Naive thymus-derived CD8-positive, alpha-beta T cell (primary cell): ENCODE measurements around the gene SAPCD2. TPM values are rescaled to one million over a fixed set of nuclear protein-coding genes. Genes with fewer than 3 reads are reported as not detected.
A peak's percentile ranks its signal among the peaks of the same experiment; 100 is the strongest.

ENCODE experiments used
- ATAC-seq, 2 donors: fragments of 150-1000 bp; cut with Tn5 transposase in 1 of 2; sonication (Bioruptor Pico), chemical (Tn5 transposase) in 1 of 2; 1 replicate in 1 of 2; 2 replicates in 1 of 2; pipeline ENCODE4 v1.10.0; 2021; ENCODE audit warnings: mild to moderate bottlenecking in 2 of 2, moderate library complexity in 2 of 2
- POLR2A ChIA-PET: fragments of 350-600 bp; sonication (Branson Sonifier 250); formaldehyde crosslinking; loops from one replicate; lab custom pipeline; 2021; ENCODE audit warnings: antibody characterized with exemption; lab: Charles Lee
- DNase-seq, 10 donors: peaks; one replicate each; pipeline versions ENCODE4 v3.0.0 to v3.0.0-alpha.2; 2020 to 2022
- H3K27ac Mint-ChIP-seq, 10 donors: one replicate each; pipeline ENCODE4 v1.8.0; 2020 to 2022; ENCODE audit warnings: mild to moderate bottlenecking in 10 of 10, mixed read lengths in 10 of 10, moderate library complexity in 4 of 10, inconsistent platforms in 1 of 10
- H3K27me3 Mint-ChIP-seq, 5 donors: one replicate each; pipeline ENCODE4 v1.8.0; 2021 to 2022; ENCODE audit warnings: mixed read lengths in 5 of 5
- H3K36me3 Mint-ChIP-seq, 3 donors: one replicate each; pipeline ENCODE4 v1.8.0; 2020 to 2022; ENCODE audit warnings: mixed read lengths in 3 of 3, mild to moderate bottlenecking in 2 of 3, inconsistent platforms in 1 of 3
- H3K4me1 Mint-ChIP-seq, 4 donors: one replicate each; pipeline ENCODE4 v1.8.0; 2021 to 2022; ENCODE audit warnings: mixed read lengths in 4 of 4
- H3K4me3 Mint-ChIP-seq, 10 donors: one replicate each; pipeline ENCODE4 v1.8.0; 2020 to 2022; ENCODE audit warnings: mild to moderate bottlenecking in 10 of 10, mixed read lengths in 10 of 10, moderate library complexity in 6 of 10, inconsistent platforms in 1 of 10
- H3K9me3 Mint-ChIP-seq, 9 donors: one replicate each; pipeline ENCODE4 v1.8.0; 2020 to 2022; ENCODE audit warnings: mixed read lengths in 9 of 9, mild to moderate bottlenecking in 3 of 9, inconsistent platforms in 1 of 9, moderate library complexity in 1 of 9
- polyA plus RNA-seq, 3 donors: library from polyadenylated mRNA; unstranded; fragments of 300-500 nt; fragmentation: Illumina TruSeq; gene quantifications; one replicate each; pipeline ENCODE4 v1.2.3, GENCODE V29; 2021
- total RNA-seq, 8 experiments: library from RNA in 2 of 8; stranded (reverse) in 2 of 8; gene quantifications; one replicate each; pipeline ENCODE4 v1.2.3 and lab custom pipeline; 2021 to 2026

Gene SAPCD2
- total and polyA plus RNA-seq, 5 experiments from 2014 or later, result 0.23 to 0.44 (median 0.27) TPM; not detected in 1

GRCh38 chr9:137057545-137057944 is 12.8 kb downstream of the SAPCD2 start:
- Mint-ChIP-seq H3K27ac (no peak overlapping the region), H3K27me3 (peaks cover 0 to 4% (median 0%) of the 10 kb centered on the region in 5 donors)

DNA sequence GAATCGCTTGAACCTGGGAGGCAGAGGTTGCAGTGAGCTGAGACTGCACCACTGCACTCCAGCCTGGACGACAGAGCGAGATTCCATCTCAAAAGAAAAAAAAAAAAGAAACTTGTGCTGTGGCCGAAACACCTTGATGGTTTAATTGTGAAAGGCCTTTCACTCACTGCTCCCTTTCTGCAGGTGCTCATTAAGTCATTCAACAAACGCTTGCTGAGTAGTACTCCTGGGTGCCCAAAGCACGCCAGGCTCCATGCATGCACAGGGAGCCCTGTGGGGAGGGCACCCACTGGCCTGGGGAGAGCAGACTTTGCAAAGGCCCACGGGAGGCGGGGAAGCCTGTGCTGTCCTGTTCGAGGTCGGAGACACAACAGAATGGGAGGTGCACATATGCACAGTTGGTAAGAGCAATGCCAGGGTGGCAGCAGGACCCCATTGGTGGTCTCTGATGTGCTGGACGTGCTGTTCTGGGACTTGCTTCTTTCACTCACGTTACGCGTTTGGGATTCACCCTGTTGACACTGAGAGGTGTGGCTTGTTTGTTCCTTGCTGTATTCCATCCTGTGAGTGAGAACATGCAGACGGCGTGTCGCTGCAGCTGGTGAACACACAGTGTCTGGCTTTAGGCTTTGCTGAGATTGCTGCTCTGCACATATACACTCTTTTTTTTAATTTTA is 13.5 kb downstream of the SAPCD2 start:
- no peak for ATAC-seq
- Mint-ChIP-seq H3K27me3 (peaks cover 0 to 10% (median 0%) of the 10 kb centered on the region in 5 donors), H3K9me3 (no peaks in the 10 kb centered on the region), H3K36me3 (no peaks in the 10 kb centered on the region), H3K4me1 (no peaks in the 10 kb centered on the region), H3K4me3 (peak overlapping the region in 2 of 10 donors; percentile 2 to 30), H3K27ac (no peak overlapping the region)
- POLR2A ChIA-PET, result no interaction called here
- no peak for DNase-seq

More at GRCh38 chr9:137057545-137057944, 12.8 kb downstream of the SAPCD2 start:
- POLR2A ChIA-PET, result no interaction called here
- no peak overlapping the region for H3K4me3 Mint-ChIP-seq
- H3K4me1 Mint-ChIP-seq, result no peaks in the 10 kb centered on the region
- DNase-seq (no peak), ATAC-seq (no peak)
- no peaks in the 10 kb centered on the region for H3K36me3 Mint-ChIP-seq
- H3K9me3 Mint-ChIP-seq, result no peaks in the 10 kb centered on the region

DNA sequence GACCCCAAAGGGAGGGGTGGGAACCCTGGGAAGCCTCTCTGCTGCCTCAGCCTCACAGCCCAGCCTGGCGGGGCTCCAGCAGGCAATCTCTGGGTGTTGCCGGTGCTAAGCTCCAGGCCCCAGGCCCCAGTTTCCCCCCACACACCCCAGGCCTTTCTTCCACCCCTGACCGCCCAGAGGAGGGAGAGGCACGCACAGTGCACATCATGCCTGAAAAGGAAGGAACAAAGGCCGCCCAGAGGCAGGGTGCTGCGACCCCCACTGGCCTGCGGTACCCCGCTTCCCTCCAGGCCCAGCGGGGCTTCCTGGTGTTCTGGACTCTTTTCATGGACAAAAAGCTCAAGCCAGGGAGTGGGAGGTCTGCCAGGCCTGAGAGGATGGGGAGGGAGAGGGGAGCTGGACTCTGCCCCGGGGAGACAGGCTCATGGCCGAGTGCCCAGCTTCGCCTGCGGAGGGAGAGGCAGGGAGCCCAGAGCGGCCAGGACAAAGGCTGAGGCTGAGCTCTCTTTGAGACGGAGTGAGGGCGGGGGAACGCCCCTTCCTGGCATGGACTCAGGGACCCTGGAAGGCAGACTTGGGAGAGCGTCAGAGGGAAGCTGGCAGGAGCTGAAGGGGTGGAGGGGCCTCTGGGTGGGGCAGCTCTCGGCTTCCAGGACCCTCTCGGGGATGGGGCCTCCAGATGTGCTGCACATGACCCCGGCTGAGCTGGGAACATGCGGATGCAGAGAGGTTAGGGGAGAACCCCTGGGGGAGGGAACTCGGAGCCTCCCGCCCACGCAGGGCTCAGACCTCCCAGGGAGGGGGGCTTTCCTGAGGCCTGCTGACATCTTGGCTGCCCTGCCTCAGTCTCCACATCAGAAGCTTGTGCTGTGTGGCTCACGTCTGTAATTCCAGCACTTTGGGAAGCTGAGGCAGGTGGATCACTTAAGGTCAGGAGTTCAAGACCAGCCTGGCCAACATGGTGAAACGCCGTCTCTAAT is 14.7 kb downstream of the SAPCD2 start:
- no peaks in the 10 kb centered on the region for H3K4me1 Mint-ChIP-seq
- no peak overlapping the region for H3K4me3 Mint-ChIP-seq
- no peaks in the 10 kb centered on the region for H3K9me3 Mint-ChIP-seq
- H3K27ac Mint-ChIP-seq, result no peak overlapping the region
- no peaks in the 10 kb centered on the region for H3K36me3 Mint-ChIP-seq
- POLR2A ChIA-PET, result interaction anchor here (0.8 kb wide), 1 partner anchor 96 kb away, joined by 3 read pairs; no protein-coding TSS in a partner anchor
- H3K27me3 Mint-ChIP-seq, result peaks cover 0 to 16% (median under 1%) of the 10 kb centered on the region in 5 donors
- ATAC-seq (no peak), DNase-seq (no peak)

- H3K27ac Mint-ChIP-seq, result no peak overlapping the region
- POLR2A ChIA-PET, result interaction anchor here (0.8 kb wide), 1 partner anchor 95 kb away, joined by 3 read pairs; no protein-coding TSS in a partner anchor
- H3K4me3 Mint-ChIP-seq, result peak overlapping the region in 1 of 10 donors; percentile 33
- H3K4me1 Mint-ChIP-seq, result no peaks in the 10 kb centered on the region
- H3K9me3 Mint-ChIP-seq, result no peaks in the 10 kb centered on the region
- no peak for ATAC-seq
- no peaks in the 10 kb centered on the region for H3K36me3 Mint-ChIP-seq
- peaks cover 0 to 23% (median 7%) of the 10 kb centered on the region in 5 donors for H3K27me3 Mint-ChIP-seq
- DNase-seq, result no peak
These were observed 15.4 kb downstream of the SAPCD2 start for GRCh38 chr9:137054932-137055384.

DNA sequence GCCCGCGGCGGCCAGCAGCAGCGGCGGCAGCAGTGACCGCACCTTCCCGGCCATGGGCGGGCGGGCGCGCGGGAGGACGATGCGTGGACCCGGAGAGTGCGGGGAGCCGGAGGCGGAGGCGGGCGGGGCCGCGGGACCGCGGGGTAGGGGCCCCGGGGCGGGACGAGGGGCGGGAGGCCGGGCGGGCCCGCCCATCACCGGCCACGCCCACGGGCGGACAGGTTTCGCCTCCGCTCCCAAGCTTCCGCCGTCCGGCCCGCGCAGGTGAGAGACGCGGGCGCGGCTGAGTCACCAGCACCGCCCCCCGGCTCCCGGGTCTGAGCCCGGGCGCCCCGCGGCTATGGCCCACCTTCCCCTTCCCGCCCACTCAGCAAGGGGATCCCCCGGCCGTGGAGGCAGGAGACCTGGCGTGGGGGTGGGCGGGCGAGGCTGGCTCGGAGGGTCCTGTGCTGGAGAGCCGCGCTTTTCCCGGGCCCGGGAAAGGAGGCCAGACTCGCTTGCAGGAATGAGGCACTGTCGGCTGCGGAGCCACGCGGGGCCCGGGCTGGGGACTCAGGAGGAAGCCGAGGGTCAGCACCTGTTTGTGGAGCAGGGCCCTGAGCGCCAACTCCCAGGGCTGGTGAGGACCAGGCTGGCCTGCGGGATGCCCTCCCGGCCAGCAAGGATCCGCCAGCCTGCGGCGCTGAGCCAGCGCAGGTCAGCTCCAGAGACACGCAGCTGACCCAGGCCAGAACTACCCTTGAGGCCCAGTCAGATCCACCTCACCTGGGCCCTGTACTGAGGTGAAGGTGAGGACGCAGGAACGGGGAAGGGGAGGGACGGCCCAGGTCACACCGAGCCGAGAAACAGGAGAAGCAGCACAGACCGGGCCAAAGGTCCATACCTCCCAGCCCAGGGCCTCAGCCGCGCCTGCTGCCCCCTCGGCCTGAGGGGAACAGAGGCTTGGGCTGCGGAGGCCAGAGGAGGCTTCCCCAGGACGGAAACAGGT is 16.1 kb downstream of the SAPCD2 start, which contains the start of gene ENTPD2:
TSS of gene ENTPD2 (minus strand) at position 118 of the 988 bp plus-strand sequence. CDS start at position 54, 64 bp downstream.
- Mint-ChIP-seq H3K27ac (no peak within 1 kb of the TSS), H3K27me3 (peaks cover 3 to 29% (median 13%) of the 10 kb centered on the region in 5 donors), H3K9me3 (no peaks in the 10 kb centered on the region), H3K4me1 (peaks cover 0 to 6% (median under 1%) of the 10 kb centered on the region in 4 donors), H3K4me3 (peak within 1 kb of the TSS in 3 of 10 donors; percentile 19 to 47 (median 31)), H3K36me3 (peaks cover 0 to 3% (median 0%) of the 10 kb centered on the region in 3 donors)
- DNase-seq (no peak), ATAC-seq (peak; percentile 59 to 65)
- POLR2A ChIA-PET, result interaction anchor here (0.8 kb wide), 1 partner anchor 94 kb away, joined by 3 read pairs; no protein-coding TSS in a partner anchor

GRCh38 chr9:137052998-137053943 is 17.1 kb downstream of the SAPCD2 start:
- Mint-ChIP-seq H3K27me3 (peaks cover 3 to 31% (median 13%) of the 10 kb centered on the region in 5 donors), H3K27ac (no peak overlapping the region), H3K36me3 (peaks cover 0 to 3% (median 0%) of the 10 kb centered on the region in 3 donors), H3K4me3 (peak overlapping the region in 3 of 10 donors; percentile 19 to 47 (median 31)), H3K4me1 (peaks cover 0 to 6% (median under 1%) of the 10 kb centered on the region in 4 donors), H3K9me3 (no peaks in the 10 kb centered on the region)
- ATAC-seq, result peak; percentile 46 to 56
- POLR2A ChIA-PET, result interaction anchor here (0.7 to 1.2 kb wide), 2 partner anchors 17 to 356 kb away, joined by 3 to 4 read pairs; partner anchors contain the start of gene SAPCD2
- DNase-seq, result no peak

- Mint-ChIP-seq H3K27ac (no peak overlapping the region), H3K4me3 (no peak overlapping the region), H3K9me3 (no peaks in the 10 kb centered on the region), H3K4me1 (peaks cover 0 to 8% (median under 1%) of the 10 kb centered on the region in 4 donors), H3K27me3 (peaks cover 3 to 40% (median 17%) of the 10 kb centered on the region in 5 donors), H3K36me3 (peaks cover 0 to 3% (median 0%) of the 10 kb centered on the region in 3 donors)
- DNase-seq (no peak), ATAC-seq (no peak)
- POLR2A ChIA-PET, result interaction anchor here (0.7 to 1.2 kb wide), 2 partner anchors 18 to 355 kb away, joined by 3 to 4 read pairs; partner anchors contain the start of gene SAPCD2
These were observed 18.1 kb downstream of the SAPCD2 start for GRCh38 chr9:137052293-137052692.

DNA sequence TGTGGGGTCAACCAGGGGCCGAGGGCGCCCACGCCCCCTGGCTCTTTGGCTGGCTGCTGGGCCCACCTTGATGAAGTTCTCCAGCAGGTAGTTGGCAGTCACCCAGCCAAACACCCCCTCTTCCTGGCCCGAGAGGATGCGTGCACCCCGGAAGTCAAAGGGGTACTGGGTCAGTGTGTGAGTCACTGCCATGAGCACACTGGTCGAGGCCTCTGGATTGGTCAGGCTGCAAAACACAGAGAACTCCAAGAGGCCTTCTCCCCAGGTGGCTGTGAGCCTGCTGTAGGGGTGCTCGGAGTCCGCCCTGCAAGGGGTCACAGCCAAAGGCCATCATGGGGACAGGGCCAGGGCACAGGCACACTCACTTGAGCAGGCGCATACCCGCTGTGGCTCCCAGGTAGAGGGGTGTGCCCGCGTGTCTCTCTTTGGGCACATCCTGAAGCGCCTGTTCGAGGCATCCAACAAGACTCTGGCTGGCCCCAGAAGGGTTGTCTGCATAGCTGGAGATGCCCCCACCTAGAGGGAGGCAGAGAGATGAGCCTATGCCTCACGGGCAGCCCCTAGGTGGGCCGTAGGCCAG is 19.1 kb downstream of the SAPCD2 start:
- POLR2A ChIA-PET, result no interaction called here
- no peaks in the 10 kb centered on the region for H3K9me3 Mint-ChIP-seq
- H3K4me3 Mint-ChIP-seq, result no peak overlapping the region
- peaks cover 3 to 49% (median 20%) of the 10 kb centered on the region in 5 donors for H3K27me3 Mint-ChIP-seq
- DNase-seq (no peak), ATAC-seq (no peak)
- H3K36me3 Mint-ChIP-seq, result peaks cover 0 to 5% (median 0%) of the 10 kb centered on the region in 3 donors
- H3K4me1 Mint-ChIP-seq, result peaks cover 2 to 8% (median 4%) of the 10 kb centered on the region in 4 donors
- no peak overlapping the region for H3K27ac Mint-ChIP-seq

DNA sequence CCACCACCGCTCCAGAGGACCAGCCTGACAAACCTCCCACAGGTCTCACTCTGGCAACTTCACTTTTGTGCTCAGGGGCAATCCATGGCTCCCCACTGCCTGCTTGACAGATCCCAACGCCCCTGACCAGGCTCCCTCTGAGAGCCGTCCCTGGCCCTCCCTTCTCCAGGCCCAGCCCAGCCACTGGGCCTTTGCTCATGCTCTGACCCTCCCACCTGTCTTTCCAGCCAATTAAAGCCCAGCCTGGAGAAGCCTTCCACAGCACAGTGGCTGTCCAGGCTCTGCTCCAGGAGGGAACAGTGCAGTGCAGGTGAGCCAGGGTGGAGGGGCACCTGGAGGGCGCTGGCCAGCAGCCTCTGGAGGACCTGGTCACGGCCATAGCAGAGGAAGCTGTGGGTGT is 19.8 kb downstream of the SAPCD2 start:
- POLR2A ChIA-PET, result no interaction called here
- ATAC-seq, result no peak
- peaks cover 0 to 5% (median 0%) of the 10 kb centered on the region in 3 donors for H3K36me3 Mint-ChIP-seq

More for the DNA sequence above, 19.8 kb downstream of the SAPCD2 start:
- peak in 1 of 10 donors; percentile 7 for DNase-seq
- H3K27ac Mint-ChIP-seq, result no peak overlapping the region
- H3K4me1 Mint-ChIP-seq, result peaks cover 2 to 8% (median 5%) of the 10 kb centered on the region in 4 donors
- H3K9me3 Mint-ChIP-seq, result no peaks in the 10 kb centered on the region
- peaks cover 3 to 49% (median 21%) of the 10 kb centered on the region in 5 donors for H3K27me3 Mint-ChIP-seq
- no peak overlapping the region for H3K4me3 Mint-ChIP-seq
